Spinal cord (tissue), 10 donors: Measurements from ENCODE around the gene NES. TPM values are rescaled to one million over a fixed set of nuclear protein-coding genes. Genes with fewer than 3 reads are reported as not detected.
A peak's percentile ranks its signal among the peaks of the same experiment; 100 is the strongest.

Experiments used
- DNase-seq, 6 donors: peaks; one replicate each; pipeline versions ENCODE4 v3.0.0 to v3.0.0-alpha.2; 2013 to 2015; ENCODE audit warnings: low spot score in 6 of 6, low read depth in 4 of 6
- H3K27ac ChIP-seq: one replicate; pipeline ENCODE4 v1.5.1; 2013; ENCODE audit warnings: low read depth, low read length, control low read depth
- H3K27me3 ChIP-seq: one replicate; pipeline ENCODE4 v1.6.1; 2013; ENCODE audit warnings: low read length; ENCODE audit not compliant: control insufficient read depth, insufficient read depth
- H3K36me3 ChIP-seq: one replicate; pipeline ENCODE4 v1.6.1; 2013; ENCODE audit warnings: low read length; ENCODE audit not compliant: control insufficient read depth, insufficient read depth
- H3K4me1 ChIP-seq: one replicate; pipeline ENCODE4 v1.6.1; 2013; ENCODE audit warnings: low read length; ENCODE audit not compliant: control insufficient read depth, insufficient read depth
- H3K4me3 ChIP-seq: one replicate; pipeline ENCODE4 v1.5.1; 2013; ENCODE audit warnings: low read depth, low read length, control low read depth
- H3K9me3 ChIP-seq: one replicate; pipeline ENCODE4 v1.6.1; 2013; ENCODE audit warnings: low read length; ENCODE audit not compliant: control insufficient read depth, insufficient read depth
- WGBS: methylation state at CpG from one replicate; pipeline ENCODE4 v1.1.5; 2013; ENCODE audit warnings: missing lambda C conversion rate; ENCODE audit not compliant: insufficient coverage; 5-methylcytosine and 5-hydroxymethylcytosine counted together
- polyA plus RNA-seq, 2 donors: library from polyadenylated mRNA; unstranded; fragments of 120-200 nt; gene quantifications; one replicate each; pipeline ENCODE4 v1.2.1, GENCODE V29; 2013; ENCODE audit not compliant: insufficient read length in 2 of 2
- total RNA-seq, 2 donors: library from RNA; depleted of rRNA in 1 of 2; stranded (reverse); fragments of 120-200 nt in 1 of 2; fragments of >200 nt in 1 of 2; gene quantifications; one replicate each; pipeline versions ENCODE4 v1.2.3 to v1.2.4, GENCODE V29; 2013 to 2014
- donor health status: healthy.

NES gene
- total and polyA plus RNA-seq, 4 donors: 37.9 to 111 (median 79.4) TPM

- H3K27me3 ChIP-seq: no peaks in the 10 kb centered on the region
- WGBS: 21% methylated on average over 13 of the region's 16 CpGs
- H3K36me3 ChIP-seq: peaks cover 26% of the 10 kb centered on the region
- H3K4me3 ChIP-seq: no peak overlapping the region
- H3K9me3 ChIP-seq: no peaks in the 10 kb centered on the region
- peaks cover 98% of the 10 kb centered on the region for H3K4me1 ChIP-seq
- DNase-seq: peak in 2 of 6 donors; percentile 62 to 71
- peak overlapping the region; percentile 26 for H3K27ac ChIP-seq
These were observed 12.3 kb downstream of the NES start for GRCh38 chr1:156664767-156665411.

GRCh38 chr1:156664046-156664766, 13.0 kb downstream of the NES start:
- H3K9me3 ChIP-seq: no peaks in the 10 kb centered on the region
- H3K4me3 ChIP-seq: no peak overlapping the region
- peak overlapping the region; percentile 26 for H3K27ac ChIP-seq
- 33% methylated on average over 4 of the region's 5 CpGs for WGBS
- peaks cover 98% of the 10 kb centered on the region for H3K4me1 ChIP-seq
- peaks cover 27% of the 10 kb centered on the region for H3K36me3 ChIP-seq
- no peaks in the 10 kb centered on the region for H3K27me3 ChIP-seq
- DNase-seq: no peak

- no peak for DNase-seq
- Histone ChIP-seq H3K4me3 (no peak overlapping the region), H3K9me3 (no peaks in the 10 kb centered on the region), H3K27me3 (no peaks in the 10 kb centered on the region), H3K4me1 (peaks cover 98% of the 10 kb centered on the region), H3K36me3 (peaks cover 37% of the 10 kb centered on the region), H3K27ac (peak overlapping the region; percentile 79)
- WGBS: 25% methylated on average over 5 of the region's 5 CpGs
These were observed 14.0 kb downstream of the NES start for GRCh38 chr1:156663178-156663577.

GRCh38 chr1:156662800-156663055, 14.5 kb downstream of the NES start:
- Histone ChIP-seq H3K27ac (peak overlapping the region; percentile 79), H3K27me3 (no peaks in the 10 kb centered on the region), H3K4me1 (peaks cover 97% of the 10 kb centered on the region), H3K9me3 (no peaks in the 10 kb centered on the region), H3K36me3 (peaks cover 42% of the 10 kb centered on the region), H3K4me3 (no peak overlapping the region)
- WGBS: 85% methylated on average over 5 of the region's 5 CpGs
- no peak for DNase-seq

- no peaks in the 10 kb centered on the region for H3K27me3 ChIP-seq
- peaks cover 47% of the 10 kb centered on the region for H3K36me3 ChIP-seq
- H3K27ac ChIP-seq: peak overlapping the region; percentile 79
- H3K4me3 ChIP-seq: no peak overlapping the region
- H3K4me1 ChIP-seq: peaks cover 97% of the 10 kb centered on the region
- DNase-seq: peak in 1 of 6 donors; percentile 62
- H3K9me3 ChIP-seq: no peaks in the 10 kb centered on the region
- 57% methylated on average over 12 of the region's 12 CpGs for WGBS
These were observed 15.0 kb downstream of the NES start for GRCh38 chr1:156662005-156662799.

GRCh38 chr1:156660752-156661112, 16.5 kb downstream of the NES start:
- peak overlapping the region; percentile 79 for H3K27ac ChIP-seq
- peaks cover 100% of the 10 kb centered on the region for H3K4me1 ChIP-seq
- DNase-seq: no peak
- peaks cover 5% of the 10 kb centered on the region for H3K27me3 ChIP-seq
- no peak overlapping the region for H3K4me3 ChIP-seq
- H3K9me3 ChIP-seq: no peaks in the 10 kb centered on the region
- WGBS: 100% methylated on average over 1 of the region's 2 CpGs
- peaks cover 52% of the 10 kb centered on the region for H3K36me3 ChIP-seq

- Histone ChIP-seq H3K4me3 (peak overlapping the region; percentile 18), H3K27me3 (peaks cover 5% of the 10 kb centered on the region), H3K9me3 (no peaks in the 10 kb centered on the region), H3K36me3 (peaks cover 52% of the 10 kb centered on the region), H3K27ac (peak overlapping the region; percentile 79), H3K4me1 (peaks cover 100% of the 10 kb centered on the region)
- WGBS: 9% methylated on average over 33 of the region's 38 CpGs
- DNase-seq: peak in 5 of 6 donors; percentile 84 to 96 (median 88)
These were observed 17.0 kb downstream of the NES start for GRCh38 chr1:156659988-156660751.

GRCh38 chr1:156659661-156659987, 17.6 kb downstream of the NES start:
- no peaks in the 10 kb centered on the region for H3K9me3 ChIP-seq
- H3K27me3 ChIP-seq: peaks cover 5% of the 10 kb centered on the region
- H3K27ac ChIP-seq: no peak overlapping the region
- DNase-seq: no peak
- WGBS: 35% methylated on average over 6 of the region's 6 CpGs
- H3K4me3 ChIP-seq: no peak overlapping the region
- H3K36me3 ChIP-seq: peaks cover 52% of the 10 kb centered on the region
- peaks cover 100% of the 10 kb centered on the region for H3K4me1 ChIP-seq

- Histone ChIP-seq H3K27ac (no peak overlapping the region), H3K4me3 (no peak overlapping the region)
- 84% methylated on average over 9 of the region's 10 CpGs for whole genome bisulfite sequencing
These were observed 18.1 kb downstream of the NES start for GRCh38 chr1:156658945-156659574.

More at GRCh38 chr1:156658945-156659574, 18.1 kb downstream of the NES start:
- Histone ChIP-seq H3K36me3 (peaks cover 57% of the 10 kb centered on the region), H3K27me3 (peaks cover 5% of the 10 kb centered on the region), H3K4me1 (peaks cover 100% of the 10 kb centered on the region), H3K9me3 (no peaks in the 10 kb centered on the region)
- DNase-seq: no peak
